Smooth muscle cell (in vitro differentiated cells): ENCODE results near the gene C1orf105. TPM values are rescaled to one million over a fixed set of nuclear protein-coding genes. Genes with fewer than 3 reads are reported as not detected.

Experiments
- DNase-seq: peaks from one replicate; lab custom pipeline; 2025; ENCODE audit not compliant: unreplicated experiment; lab: John Stamatoyannopoulos, UW
- H2AFZ ChIP-seq: fragments of 200-600 bp; sonication (generic); 2 replicates; pipeline ENCODE4 v1.6.0; 2016; ENCODE audit warnings: antibody characterized with exemption, low read depth, mild to moderate bottlenecking
- H3F3A ChIP-seq: fragments of 200-600 bp; sonication (generic); 2 replicates; pipeline ENCODE4 v1.6.0; 2017; ENCODE audit warnings: antibody characterized with exemption, low read depth
- H3K27ac ChIP-seq: fragments of 200-600 bp; sonication (generic); 2 replicates; pipeline ENCODE4 v1.5.1; 2016; ENCODE audit warnings: low read depth, mild to moderate bottlenecking
- H3K27me3 ChIP-seq: fragments of 200-600 bp; sonication (generic); 2 replicates; pipeline ENCODE4 v1.6.1; 2016; ENCODE audit warnings: low read depth, mild to moderate bottlenecking
- H3K36me3 ChIP-seq: fragments of 200-600 bp; sonication (generic); 2 replicates; pipeline ENCODE4 v1.5.1; 2016; ENCODE audit warnings: low read depth
- H3K4me1 ChIP-seq: fragments of 200-600 bp; sonication (generic); 2 replicates; pipeline ENCODE4 v1.5.1; 2016; ENCODE audit warnings: low read depth
- H3K4me2 ChIP-seq: fragments of 200-600 bp; sonication (generic); 2 replicates; pipeline ENCODE4 v1.6.0; 2016; ENCODE audit warnings: mild to moderate bottlenecking
- H3K4me3 ChIP-seq: fragments of 200-600 bp; sonication (generic); 2 replicates; pipeline ENCODE4 v1.5.1; 2016; ENCODE audit warnings: mild to moderate bottlenecking
- H3K79me2 ChIP-seq: fragments of 200-600 bp; sonication (generic); 2 replicates; pipeline ENCODE4 v1.6.0; 2016; ENCODE audit warnings: low read depth, mild to moderate bottlenecking
- H3K9ac ChIP-seq: fragments of 200-600 bp; sonication (generic); 2 replicates; pipeline ENCODE4 v1.6.0; 2016; ENCODE audit warnings: low read depth
- H3K9me3 ChIP-seq: fragments of 200-600 bp; sonication (generic); replicated peaks from 2 replicates; pipeline ENCODE4 v1.5.1; 2016; ENCODE audit warnings: low read depth
- H4K20me1 ChIP-seq: fragments of 200-600 bp; sonication (generic); 2 replicates; pipeline ENCODE4 v1.6.0; 2016; ENCODE audit warnings: low read depth
- CTCF ChIP-seq: fragments of 200-600 bp; sonication (generic); IDR thresholded peaks from 2 replicates; pipeline ENCODE4 v1.5.1; 2017; ENCODE audit warnings: borderline replicate concordance, mild to moderate bottlenecking, antibody characterized with exemption; ENCODE audit not compliant: insufficient read depth, poor library complexity, severe bottlenecking
- WGBS: methylation state at CpG from one replicate; pipeline ENCODE4 v1.1.7; 2016; ENCODE audit warnings: low lambda C conversion rate; 5-methylcytosine and 5-hydroxymethylcytosine counted together
- polyA plus RNA-seq: library from polyadenylated mRNA; unstranded; fragments of >200 nt; fragmentation: Nextera tagmentation; extraction: Ambion mirVana; gene quantifications from 2 replicates; pipeline ENCODE4 v1.2.1, GENCODE V29; 2016
- total RNA-seq: library from RNA; depleted of rRNA; stranded (reverse); fragments of >200 nt; gene quantifications from 2 replicates; pipeline ENCODE4 v1.2.3, GENCODE V29; 2014

Gene C1orf105
- total and polyA plus RNA-seq, 2 experiments from 2014 or later: not detected

- no peak overlapping the region for H3K4me3 ChIP-seq
Measured at GRCh38 chr1:172397221-172397620, 23.3 kb upstream of the C1orf105 start.

GRCh38 chr1:172397633-172398032 lies 22.9 kb upstream of the C1orf105 start:
- DNase-seq: no peak
- peak overlapping the region; percentile 97 for H3K27ac ChIP-seq
- TF ChIP-seq CTCF: no peak
- peak overlapping the region; percentile 74 for H3K9ac ChIP-seq
- WGBS: 90% methylated on average over 2 of the region's 2 CpGs
- peak overlapping the region; percentile 67 for H3K4me2 ChIP-seq
- H3K79me2 ChIP-seq: peaks cover 13% of the 10 kb centered on the region
- H3K4me1 ChIP-seq: peaks cover 46% of the 10 kb centered on the region
- no peaks in the 10 kb centered on the region for H3K36me3 ChIP-seq
- peaks cover 34% of the 10 kb centered on the region for H3F3A ChIP-seq
- H2AFZ ChIP-seq: peak overlapping the region; percentile 9
- no peak overlapping the region for H3K4me3 ChIP-seq
- H3K9me3 ChIP-seq: no peaks in the 10 kb centered on the region
- no peaks in the 10 kb centered on the region for H3K27me3 ChIP-seq
- H4K20me1 ChIP-seq: no peaks in the 10 kb centered on the region

More at GRCh38 chr1:172397221-172397620, 23.3 kb upstream of the C1orf105 start:
- no peak for DNase-seq
- Histone ChIP-seq H3K79me2 (peaks cover 11% of the 10 kb centered on the region), H3K27me3 (no peaks in the 10 kb centered on the region), H3K4me1 (peaks cover 46% of the 10 kb centered on the region), H3K9me3 (no peaks in the 10 kb centered on the region), H2AFZ (no peak overlapping the region), H3K4me2 (peak overlapping the region; percentile 67), H3K9ac (peak overlapping the region; percentile 74), H3K27ac (peak overlapping the region; percentile 97), H3F3A (peaks cover 34% of the 10 kb centered on the region), H3K36me3 (no peaks in the 10 kb centered on the region), H4K20me1 (no peaks in the 10 kb centered on the region)
- no peak for TF ChIP-seq CTCF
- WGBS: 32% methylated on average over 3 of the region's 3 CpGs

- H2AFZ ChIP-seq: peak overlapping the region; percentile 9
- H3F3A ChIP-seq: peaks cover 34% of the 10 kb centered on the region
- peaks cover 46% of the 10 kb centered on the region for H3K4me1 ChIP-seq
- H3K4me2 ChIP-seq: peak overlapping the region; percentile 67
- no peak overlapping the region for H3K4me3 ChIP-seq
- no peaks in the 10 kb centered on the region for H3K36me3 ChIP-seq
- peak overlapping the region; percentile 97 for H3K27ac ChIP-seq
- peak overlapping the region; percentile 74 for H3K9ac ChIP-seq
- no peak for DNase-seq
- H3K27me3 ChIP-seq: no peaks in the 10 kb centered on the region
- no peaks in the 10 kb centered on the region for H4K20me1 ChIP-seq
- no peaks in the 10 kb centered on the region for H3K9me3 ChIP-seq
- WGBS: 41% methylated on average over 2 of the region's 2 CpGs
- peaks cover 18% of the 10 kb centered on the region for H3K79me2 ChIP-seq
- TF ChIP-seq CTCF: no peak
Measured at GRCh38 chr1:172398193-172398592, 22.3 kb upstream of the C1orf105 start.
